Kidney glomerular epithelial cell (primary cell): Measurements from ENCODE around the gene EIF2S1.
"Not testable (repeated sequence)": the region's sequence is repeated elsewhere in the genome, so short reads cannot be mapped to it uniquely, and the experiment has no call there.

Experiments
- DNase-seq: peaks from one replicate; lab custom pipeline; 2025; lab: John Stamatoyannopoulos, UW

EIF2S1 gene

GRCh38 chr14:67411370-67411769, 51.2 kb downstream of the EIF2S1 start:
- DNase-seq: no peak

- DNase-seq: no peak
Observed at GRCh38 chr14:67411820-67412421, 51.8 kb downstream of the EIF2S1 start, which contains the start of gene PLEK2. TSS of gene PLEK2 (minus strand) at chr14:67412165. CDS start at chr14:67412059, 106 bp downstream.

- DNase-seq: peak; percentile 48
Observed at GRCh38 chr14:67413806-67414769, 54.0 kb downstream of the EIF2S1 start.

GRCh38 chr14:67415610-67416009, 55.5 kb downstream of the EIF2S1 start:
- DNase-seq: not testable (repeated sequence)

- DNase-seq: no peak
Observed at GRCh38 chr14:67416085-67416484, 56.0 kb downstream of the EIF2S1 start.

- DNase-seq: no peak
Observed at GRCh38 chr14:67416810-67417209, 56.7 kb downstream of the EIF2S1 start.

- no peak for DNase-seq
Observed at GRCh38 chr14:67417633-67418032, 57.5 kb downstream of the EIF2S1 start.

GRCh38 chr14:67418401-67419191, 58.5 kb downstream of the EIF2S1 start:
- DNase-seq: no peak

- DNase-seq: no peak
Observed at GRCh38 chr14:67420102-67420739, 60.1 kb downstream of the EIF2S1 start.

- no peak for DNase-seq
Observed at GRCh38 chr14:67421356-67422224, 61.5 kb downstream of the EIF2S1 start.

GRCh38 chr14:67423424-67423823, 63.3 kb downstream of the EIF2S1 start:
- no peak for DNase-seq

GRCh38 chr14:67424539-67424938, 64.4 kb downstream of the EIF2S1 start:
- DNase-seq: no peak

- no peak for DNase-seq
Observed at GRCh38 chr14:67425608-67426007, 65.5 kb downstream of the EIF2S1 start.

- DNase-seq: no peak
Observed at GRCh38 chr14:67426161-67426560, 66.0 kb downstream of the EIF2S1 start.

- DNase-seq: peak; percentile 51
Observed at GRCh38 chr14:67426983-67427606, 67.0 kb downstream of the EIF2S1 start.

- no peak for DNase-seq
Observed at GRCh38 chr14:67428501-67429031, 68.4 kb downstream of the EIF2S1 start.

- DNase-seq: no peak
Observed at GRCh38 chr14:67429510-67430205, 69.5 kb downstream of the EIF2S1 start.

GRCh38 chr14:67432050-67432564, 72.0 kb downstream of the EIF2S1 start:
- DNase-seq: no peak

GRCh38 chr14:67435603-67436002, 75.5 kb downstream of the EIF2S1 start:
- no peak for DNase-seq
